Duodenal mucosa (tissue), 2 donors: ENCODE results near the gene GPATCH8.

Source experiments
- H3K27ac ChIP-seq: one replicate; pipeline ENCODE4 v1.7.0; 2013; ENCODE audit warnings: low read depth, low read length
- H3K27me3 ChIP-seq, 2 donors: one replicate each; pipeline ENCODE4 v1.7.0; 2013; ENCODE audit warnings: low read length in 2 of 2, control low read depth in 1 of 2; ENCODE audit not compliant: insufficient read depth in 2 of 2, control insufficient read depth in 1 of 2
- H3K36me3 ChIP-seq, 2 donors: one replicate each; pipeline ENCODE4 v1.7.0; 2013; ENCODE audit warnings: low read length in 2 of 2, control low read depth in 1 of 2; ENCODE audit not compliant: insufficient read depth in 2 of 2, control insufficient read depth in 1 of 2
- H3K4me1 ChIP-seq, 2 donors: one replicate each; pipeline ENCODE4 v1.7.0; 2013; ENCODE audit warnings: low read length in 2 of 2, control low read depth in 1 of 2; ENCODE audit not compliant: insufficient read depth in 2 of 2, control insufficient read depth in 1 of 2
- H3K4me3 ChIP-seq, 2 donors: one replicate each; pipeline ENCODE4 v1.7.0; 2013; ENCODE audit warnings: low read length in 2 of 2, low read depth in 1 of 2
- H3K9ac ChIP-seq, 2 donors: one replicate each; pipeline ENCODE4 v1.7.0; 2013; ENCODE audit warnings: low read length in 2 of 2, low read depth in 1 of 2
- H3K9me3 ChIP-seq, 2 donors: one replicate each; pipeline ENCODE4 v1.7.0; 2013; ENCODE audit warnings: low read length in 2 of 2, control low read depth in 1 of 2; ENCODE audit not compliant: control insufficient read depth in 1 of 2

Gene GPATCH8

DNA sequence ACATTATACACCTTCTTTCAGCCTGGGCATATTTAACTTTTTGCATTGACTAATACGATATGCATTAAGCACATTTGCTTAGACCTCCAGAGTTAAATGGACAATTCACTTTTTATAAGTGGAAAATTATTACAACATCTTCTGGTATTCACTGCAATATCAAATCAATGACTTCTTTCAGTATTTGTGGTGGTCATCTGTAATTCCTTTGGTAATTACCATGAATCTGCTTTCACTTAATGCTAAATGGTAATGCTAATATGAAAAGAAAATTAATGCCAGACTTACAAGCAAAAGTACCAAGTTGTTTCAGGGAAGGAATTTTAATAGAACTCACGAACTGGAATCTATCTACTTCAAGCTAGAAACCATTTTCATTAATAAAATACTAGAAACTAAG is 6.4 kb downstream of the GPATCH8 start:
- H3K9me3 ChIP-seq = no peaks in the 10 kb centered on the region
- peaks cover 16 to 26% of the 10 kb centered on the region in 2 donors for H3K4me1 ChIP-seq
- H3K27me3 ChIP-seq = no peaks in the 10 kb centered on the region
- no peak overlapping the region for H3K4me3 ChIP-seq
- H3K9ac ChIP-seq = no peak overlapping the region
- H3K27ac ChIP-seq = no peak overlapping the region
- no peaks in the 10 kb centered on the region for H3K36me3 ChIP-seq

DNA sequence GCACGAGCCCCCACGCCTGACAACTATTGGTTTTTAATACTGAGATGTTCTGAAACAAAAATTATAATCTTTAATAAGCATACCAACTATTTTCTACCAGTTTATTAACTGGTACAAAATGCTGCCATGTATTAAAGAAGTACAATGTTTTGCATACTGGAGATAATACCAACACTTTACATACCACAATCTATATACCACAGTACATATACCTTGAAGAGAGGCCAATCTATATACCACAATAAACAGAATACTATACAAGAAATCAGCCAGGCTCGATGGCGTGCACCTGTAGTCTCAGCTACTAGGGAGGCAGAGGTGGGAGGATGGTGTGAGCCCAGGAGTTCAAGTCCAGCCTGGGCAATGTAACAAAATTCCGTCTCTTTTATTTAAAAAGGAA is 9.9 kb downstream of the GPATCH8 start:
- Histone ChIP-seq H3K27ac (no peak overlapping the region), H3K4me1 (peaks cover 0 to 6% of the 10 kb centered on the region in 2 donors), H3K36me3 (peaks cover 0 to 7% of the 10 kb centered on the region in 2 donors), H3K9ac (no peak overlapping the region), H3K4me3 (no peak overlapping the region), H3K27me3 (no peaks in the 10 kb centered on the region), H3K9me3 (no peaks in the 10 kb centered on the region)

GRCh38 chr17:44492706-44493272 is 10.4 kb downstream of the GPATCH8 start:
- H3K9ac ChIP-seq = no peak overlapping the region
- peaks cover 0 to 6% of the 10 kb centered on the region in 2 donors for H3K4me1 ChIP-seq
- H3K27me3 ChIP-seq = no peaks in the 10 kb centered on the region
- no peak overlapping the region for H3K27ac ChIP-seq
- peaks cover 0 to 7% of the 10 kb centered on the region in 2 donors for H3K36me3 ChIP-seq
- H3K9me3 ChIP-seq = no peaks in the 10 kb centered on the region
- no peak overlapping the region for H3K4me3 ChIP-seq

DNA sequence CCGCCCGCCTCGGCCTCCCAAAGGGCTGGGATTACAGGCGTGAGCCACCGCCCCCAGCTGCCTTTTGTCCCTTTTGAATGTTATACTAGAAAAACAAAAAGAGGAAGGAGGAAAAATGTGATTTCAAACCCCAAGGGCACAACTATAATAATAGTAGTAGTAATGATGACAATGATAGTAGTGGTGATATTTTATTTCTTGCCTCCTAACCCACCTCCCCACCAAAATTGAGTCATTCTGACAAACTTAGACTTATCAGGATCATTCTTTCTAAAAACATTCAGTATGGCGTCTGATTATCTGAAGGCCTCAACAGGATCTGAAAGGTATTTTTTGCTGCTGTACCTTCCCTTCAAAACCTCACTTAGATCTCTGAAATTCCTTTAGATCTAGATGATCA is 13.6 kb downstream of the GPATCH8 start:
- H3K9me3 ChIP-seq = no peaks in the 10 kb centered on the region
- H3K9ac ChIP-seq = no peak overlapping the region
- H3K27me3 ChIP-seq = no peaks in the 10 kb centered on the region
- no peak overlapping the region for H3K27ac ChIP-seq
- H3K36me3 ChIP-seq = peaks cover 0 to 7% of the 10 kb centered on the region in 2 donors
- H3K4me3 ChIP-seq = no peak overlapping the region
- H3K4me1 ChIP-seq = peaks cover 0 to 6% of the 10 kb centered on the region in 2 donors

GRCh38 chr17:44487170-44487569 is 16.0 kb downstream of the GPATCH8 start:
- no peaks in the 10 kb centered on the region for H3K4me1 ChIP-seq
- H3K9me3 ChIP-seq = no peaks in the 10 kb centered on the region
- no peak overlapping the region for H3K27ac ChIP-seq
- H3K9ac ChIP-seq = no peak overlapping the region
- H3K4me3 ChIP-seq = no peak overlapping the region
- H3K36me3 ChIP-seq = peaks cover 0 to 7% of the 10 kb centered on the region in 2 donors
- H3K27me3 ChIP-seq = no peaks in the 10 kb centered on the region

- Histone ChIP-seq H3K27me3 (no peaks in the 10 kb centered on the region), H3K27ac (no peak overlapping the region), H3K36me3 (peaks cover 3 to 13% of the 10 kb centered on the region in 2 donors), H3K4me1 (no peaks in the 10 kb centered on the region), H3K4me3 (no peak overlapping the region), H3K9ac (no peak overlapping the region), H3K9me3 (no peaks in the 10 kb centered on the region)
These were observed 29.8 kb downstream of the GPATCH8 start for GRCh38 chr17:44473367-44473766.

DNA sequence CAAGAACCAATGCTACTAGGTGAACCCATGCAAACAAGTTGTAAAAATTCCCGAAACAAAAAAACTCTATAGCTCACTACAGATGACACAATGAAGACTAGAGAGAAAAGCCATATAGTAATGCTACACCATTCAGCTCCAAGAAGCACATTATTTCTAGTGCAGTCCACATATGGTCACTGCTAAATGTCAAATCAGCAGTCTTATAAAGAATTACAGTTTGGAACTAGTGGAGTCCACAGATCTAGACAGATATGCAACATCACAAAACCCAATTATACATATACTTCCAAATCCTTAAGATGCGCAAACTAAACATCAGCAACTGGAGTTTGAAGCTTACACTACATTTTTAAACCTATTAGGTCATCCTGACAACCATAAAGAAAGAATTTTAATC is 33.5 kb downstream of the GPATCH8 start:
- H3K27me3 ChIP-seq = no peaks in the 10 kb centered on the region
- no peak overlapping the region for H3K4me3 ChIP-seq
- H3K9ac ChIP-seq = no peak overlapping the region
- H3K27ac ChIP-seq = no peak overlapping the region
- peaks cover 0 to 5% of the 10 kb centered on the region in 2 donors for H3K4me1 ChIP-seq
- H3K36me3 ChIP-seq = peaks cover 3 to 13% of the 10 kb centered on the region in 2 donors
- H3K9me3 ChIP-seq = no peaks in the 10 kb centered on the region

DNA sequence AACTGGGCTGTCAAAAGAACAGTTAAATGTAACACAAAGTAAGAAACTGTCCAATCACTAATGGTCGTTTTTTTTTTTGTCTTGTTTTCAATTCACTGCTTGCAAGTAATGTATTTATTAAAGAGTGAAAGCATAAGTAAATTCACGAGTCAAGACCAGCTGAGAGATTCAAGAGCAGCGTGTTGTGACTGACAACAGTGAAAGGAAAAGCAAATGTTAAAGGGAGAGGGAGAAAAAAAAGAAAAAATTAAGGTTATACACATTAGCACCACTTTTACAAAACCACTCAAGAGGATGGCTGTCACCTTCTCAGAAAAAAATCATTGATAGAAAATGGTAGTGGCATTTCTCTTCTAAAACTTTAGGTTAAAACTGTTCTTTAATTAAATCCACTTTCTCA is 36.1 kb downstream of the GPATCH8 start:
- no peak overlapping the region for H3K4me3 ChIP-seq
- H3K27me3 ChIP-seq = no peaks in the 10 kb centered on the region
- H3K4me1 ChIP-seq = peaks cover 0 to 5% of the 10 kb centered on the region in 2 donors
- no peaks in the 10 kb centered on the region for H3K9me3 ChIP-seq
- H3K27ac ChIP-seq = no peak overlapping the region
- H3K36me3 ChIP-seq = peaks cover 0 to 18% of the 10 kb centered on the region in 2 donors
- no peak overlapping the region for H3K9ac ChIP-seq

GRCh38 chr17:44466339-44466738 is 36.9 kb downstream of the GPATCH8 start:
- no peak overlapping the region for H3K27ac ChIP-seq
- H3K4me1 ChIP-seq = peaks cover 0 to 5% of the 10 kb centered on the region in 2 donors
- H3K9ac ChIP-seq = no peak overlapping the region
- no peaks in the 10 kb centered on the region for H3K27me3 ChIP-seq
- no peaks in the 10 kb centered on the region for H3K9me3 ChIP-seq
- peaks cover 0 to 19% of the 10 kb centered on the region in 2 donors for H3K36me3 ChIP-seq
- H3K4me3 ChIP-seq = no peak overlapping the region

DNA sequence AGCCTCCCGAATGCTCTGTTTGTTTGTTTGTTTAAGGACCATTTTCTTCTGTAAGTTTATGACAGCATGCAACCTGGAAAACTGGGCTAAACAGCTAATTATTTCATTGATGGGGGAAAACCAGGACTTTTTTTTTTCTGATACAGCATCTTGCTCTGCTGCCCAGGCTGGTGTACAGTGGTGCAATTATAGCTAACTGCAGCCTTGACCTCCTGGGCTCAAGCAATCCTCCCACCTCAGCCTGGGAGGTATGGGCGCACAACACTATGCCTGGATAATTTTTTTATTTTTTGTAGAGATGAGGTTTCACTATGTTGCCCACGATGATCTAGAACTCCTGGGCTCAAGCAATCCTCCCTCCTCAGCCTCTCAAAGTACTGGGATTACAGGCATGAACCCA is 37.3 kb downstream of the GPATCH8 start:
- H3K27me3 ChIP-seq = no peaks in the 10 kb centered on the region
- H3K4me3 ChIP-seq = no peak overlapping the region
- H3K27ac ChIP-seq = no peak overlapping the region
- H3K4me1 ChIP-seq = peaks cover 0 to 5% of the 10 kb centered on the region in 2 donors
- H3K9ac ChIP-seq = no peak overlapping the region
- H3K9me3 ChIP-seq = no peaks in the 10 kb centered on the region
- H3K36me3 ChIP-seq = peaks cover 0 to 19% of the 10 kb centered on the region in 2 donors
